GM12872 (cell line): ENCODE data around the gene UBE3C.

Experiments used
- CTCF ChIP-seq: IDR thresholded peaks from 3 replicates; pipeline ENCODE4 v1.5.1; 2011; ENCODE audit warnings: low read depth, mild to moderate bottlenecking, low read length, moderate library complexity; ENCODE audit not compliant: insufficient read depth

Gene UBE3C

GRCh38 chr7:157241631-157242030 is 102.9 kb downstream of the UBE3C start:
- no peak for TF ChIP-seq CTCF

DNA sequence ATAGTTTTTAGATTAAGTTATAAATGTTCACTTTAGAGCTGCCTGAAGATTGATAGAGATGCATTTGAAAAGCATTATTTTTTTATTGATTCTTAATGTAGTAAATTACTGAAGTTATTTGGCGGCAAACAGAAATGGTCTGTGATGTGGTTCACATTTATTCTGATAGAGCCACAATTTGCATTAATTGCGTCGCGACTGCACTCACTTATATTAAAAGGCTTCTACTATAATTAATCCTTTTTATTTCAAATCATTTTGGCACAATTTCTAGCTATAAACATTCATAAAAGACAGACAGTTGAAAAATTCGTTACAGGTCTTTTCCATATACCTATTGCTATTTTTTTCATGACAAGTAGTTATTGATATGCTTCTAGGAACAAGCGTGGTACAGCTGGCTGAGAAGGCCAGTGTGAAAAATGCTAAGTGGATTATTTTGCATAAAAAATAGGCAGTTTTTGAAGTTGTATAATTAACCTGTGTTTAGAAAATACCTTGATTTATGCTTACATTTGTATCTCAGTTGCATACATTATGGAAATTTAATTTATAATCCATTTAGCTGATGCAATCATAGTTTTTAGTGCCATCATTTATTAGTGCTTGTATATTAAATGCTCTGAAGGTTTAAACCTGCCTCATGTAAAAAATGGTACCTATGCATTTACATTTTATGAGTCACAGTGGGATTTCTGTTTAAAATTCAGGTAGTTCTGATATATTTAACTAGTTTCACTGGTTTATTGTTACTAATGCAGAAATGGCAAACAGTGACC is 106.0 kb downstream of the UBE3C start:
- TF ChIP-seq CTCF, result no peak

DNA sequence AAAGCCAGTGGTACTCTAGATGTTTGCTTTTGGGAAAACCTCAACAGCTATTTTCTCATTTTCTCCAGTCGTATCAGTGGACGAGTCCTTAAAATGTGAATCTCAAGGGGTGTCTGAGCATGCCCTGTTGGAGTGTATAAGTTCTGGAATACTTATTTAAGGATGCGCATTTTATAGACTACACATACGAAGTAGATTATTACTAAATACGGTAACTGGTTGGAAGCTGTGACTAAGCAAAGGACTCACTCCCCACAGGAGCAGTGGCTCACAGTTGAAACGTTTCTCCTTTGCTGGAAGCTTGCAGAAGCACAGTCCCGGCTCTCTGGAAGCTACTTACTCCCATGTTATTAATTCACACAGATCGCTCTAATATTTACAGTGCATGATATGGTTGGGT is 107.3 kb downstream of the UBE3C start:
- TF ChIP-seq CTCF, result no peak

DNA sequence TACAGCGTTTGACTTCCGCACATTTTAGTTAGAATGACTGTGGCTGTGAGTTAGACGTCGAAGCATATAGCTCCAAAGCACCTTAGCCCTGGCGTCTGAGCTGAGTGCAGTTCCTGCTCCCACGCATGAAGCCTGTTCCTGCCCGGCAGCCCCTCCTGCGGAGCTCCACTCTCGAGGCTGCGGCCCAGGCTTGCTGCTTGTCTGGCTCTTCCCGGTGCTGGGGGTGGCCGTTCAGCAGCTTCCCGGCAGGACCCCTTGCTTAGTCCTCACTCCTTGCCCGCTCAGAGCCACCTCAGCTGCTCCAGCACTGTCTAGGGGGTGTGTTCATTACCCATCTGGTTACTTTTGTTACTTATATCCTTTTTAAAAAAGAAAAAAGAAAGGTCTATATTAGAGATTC is 109.9 kb downstream of the UBE3C start:
- TF ChIP-seq CTCF, result no peak

GRCh38 chr7:157250605-157251228 is 112.0 kb downstream of the UBE3C start:
- peak; percentile 82 for TF ChIP-seq CTCF

- no peak for TF ChIP-seq CTCF
These were observed 115.1 kb downstream of the UBE3C start for GRCh38 chr7:157253850-157254249.

DNA sequence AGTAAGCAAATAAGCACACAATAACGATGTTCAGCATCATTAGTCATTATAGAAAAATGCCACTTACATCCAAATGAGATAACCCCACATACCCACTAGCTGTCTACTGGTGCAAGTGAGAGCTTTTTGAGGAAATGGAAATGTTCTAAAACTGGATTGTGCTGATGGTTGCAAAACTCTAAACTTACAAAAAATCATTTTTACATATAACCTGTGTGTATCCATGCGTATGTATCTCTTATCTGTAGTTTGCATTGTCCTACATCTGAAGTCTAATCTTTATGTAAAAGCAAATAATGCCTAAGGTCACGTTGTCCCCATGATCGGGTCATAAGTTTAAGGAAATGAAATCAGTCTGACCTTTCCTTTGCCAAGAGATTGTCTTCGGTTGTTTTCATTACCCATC is 116.5 kb downstream of the UBE3C start:
- TF ChIP-seq CTCF, result no peak
